SK-N-MC (cell line): ENCODE measurements around the gene DACT2.

Experiments
- EZH2 ChIP-seq: fragments of 200-600 bp; sonication (generic); IDR thresholded peaks from one replicate; pipeline ENCODE4 v1.6.1; 2017; ENCODE audit warnings: antibody characterized with exemption
- FOXP2 ChIP-seq: optimal IDR thresholded peaks from 2 replicates; pipeline ENCODE3; 2011; ENCODE audit warnings: mild to moderate bottlenecking, moderate library complexity; ENCODE audit not compliant: insufficient read depth; ENCODE audit errors: extremely low read length, control extremely low read depth
- POLR2AphosphoS5 ChIP-seq: IDR thresholded peaks from 2 replicates; pipeline ENCODE4 v1.6.1; 2012; ENCODE audit warnings: mild to moderate bottlenecking, low read depth, low read length, borderline replicate concordance

DNA sequence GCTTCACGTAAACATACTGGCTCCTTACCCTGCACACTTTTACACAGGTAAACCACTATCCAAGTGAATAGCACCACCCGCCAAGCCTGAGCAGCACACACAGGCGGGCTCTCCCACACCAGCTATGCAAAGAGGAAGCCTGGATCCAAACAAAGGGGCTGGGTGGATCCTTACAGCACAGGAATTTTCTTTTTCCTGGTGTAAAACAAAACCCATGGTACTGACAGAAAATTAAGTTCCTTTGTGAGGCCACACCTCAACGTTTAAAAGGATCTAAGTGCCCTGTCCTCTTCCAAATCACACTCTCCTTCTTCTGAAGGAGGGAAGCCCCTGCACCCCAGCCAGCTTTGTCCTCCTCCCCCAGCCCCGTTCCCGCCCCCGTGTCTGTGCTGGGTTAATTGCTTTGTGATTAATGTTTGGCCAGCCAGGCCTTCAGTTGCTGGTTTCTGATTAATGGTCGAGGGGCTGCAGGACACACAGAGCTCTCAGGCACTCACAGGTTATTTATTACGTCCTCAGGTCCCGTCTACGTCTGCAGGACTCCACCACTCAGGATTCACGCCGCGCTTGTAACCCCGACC lies 6.1 kb downstream of the DACT2 start:
- TF ChIP-seq EZH2 = no peak
- TF ChIP-seq POLR2AphosphoS5 = no peak
- TF ChIP-seq FOXP2 = no peak
